Smooth muscle cell (in vitro differentiated cells): ENCODE results near the gene METTL16. TPM values are rescaled to one million over a fixed set of nuclear protein-coding genes. Genes with fewer than 3 reads are reported as not detected.
A peak's percentile ranks its signal among the peaks of the same experiment; 100 is the strongest.

Experiments used
- DNase-seq: peaks from one replicate; lab custom pipeline; 2025; ENCODE audit not compliant: unreplicated experiment; lab: John Stamatoyannopoulos, UW
- H2AFZ ChIP-seq: fragments of 200-600 bp; sonication (generic); 2 replicates; pipeline ENCODE4 v1.6.0; 2016; ENCODE audit warnings: antibody characterized with exemption, low read depth, mild to moderate bottlenecking
- H3F3A ChIP-seq: fragments of 200-600 bp; sonication (generic); 2 replicates; pipeline ENCODE4 v1.6.0; 2017; ENCODE audit warnings: antibody characterized with exemption, low read depth
- H3K27ac ChIP-seq: fragments of 200-600 bp; sonication (generic); 2 replicates; pipeline ENCODE4 v1.5.1; 2016; ENCODE audit warnings: low read depth, mild to moderate bottlenecking
- H3K27me3 ChIP-seq: fragments of 200-600 bp; sonication (generic); 2 replicates; pipeline ENCODE4 v1.6.1; 2016; ENCODE audit warnings: low read depth, mild to moderate bottlenecking
- H3K36me3 ChIP-seq: fragments of 200-600 bp; sonication (generic); 2 replicates; pipeline ENCODE4 v1.5.1; 2016; ENCODE audit warnings: low read depth
- H3K4me1 ChIP-seq: fragments of 200-600 bp; sonication (generic); 2 replicates; pipeline ENCODE4 v1.5.1; 2016; ENCODE audit warnings: low read depth
- H3K4me2 ChIP-seq: fragments of 200-600 bp; sonication (generic); 2 replicates; pipeline ENCODE4 v1.6.0; 2016; ENCODE audit warnings: mild to moderate bottlenecking
- H3K4me3 ChIP-seq: fragments of 200-600 bp; sonication (generic); 2 replicates; pipeline ENCODE4 v1.5.1; 2016; ENCODE audit warnings: mild to moderate bottlenecking
- H3K79me2 ChIP-seq: fragments of 200-600 bp; sonication (generic); 2 replicates; pipeline ENCODE4 v1.6.0; 2016; ENCODE audit warnings: low read depth, mild to moderate bottlenecking
- H3K9ac ChIP-seq: fragments of 200-600 bp; sonication (generic); 2 replicates; pipeline ENCODE4 v1.6.0; 2016; ENCODE audit warnings: low read depth
- H3K9me3 ChIP-seq: fragments of 200-600 bp; sonication (generic); replicated peaks from 2 replicates; pipeline ENCODE4 v1.5.1; 2016; ENCODE audit warnings: low read depth
- H4K20me1 ChIP-seq: fragments of 200-600 bp; sonication (generic); 2 replicates; pipeline ENCODE4 v1.6.0; 2016; ENCODE audit warnings: low read depth
- WGBS: methylation state at CpG from one replicate; pipeline ENCODE4 v1.1.7; 2016; ENCODE audit warnings: low lambda C conversion rate; 5-methylcytosine and 5-hydroxymethylcytosine counted together
- polyA plus RNA-seq: library from polyadenylated mRNA; unstranded; fragments of >200 nt; fragmentation: Nextera tagmentation; extraction: Ambion mirVana; gene quantifications from 2 replicates; pipeline ENCODE4 v1.2.1, GENCODE V29; 2016
- total RNA-seq: library from RNA; depleted of rRNA; stranded (reverse); fragments of >200 nt; gene quantifications from 2 replicates; pipeline ENCODE4 v1.2.3, GENCODE V29; 2014
- TF ChIP-seq, protein P1 (sequence below): fragments of 200-600 bp; sonication (generic); IDR thresholded peaks from 2 replicates; pipeline ENCODE4 v1.5.1; 2017; ENCODE audit warnings: borderline replicate concordance, mild to moderate bottlenecking, antibody characterized with exemption; ENCODE audit not compliant: insufficient read depth, poor library complexity, severe bottlenecking

Gene METTL16, protein sequence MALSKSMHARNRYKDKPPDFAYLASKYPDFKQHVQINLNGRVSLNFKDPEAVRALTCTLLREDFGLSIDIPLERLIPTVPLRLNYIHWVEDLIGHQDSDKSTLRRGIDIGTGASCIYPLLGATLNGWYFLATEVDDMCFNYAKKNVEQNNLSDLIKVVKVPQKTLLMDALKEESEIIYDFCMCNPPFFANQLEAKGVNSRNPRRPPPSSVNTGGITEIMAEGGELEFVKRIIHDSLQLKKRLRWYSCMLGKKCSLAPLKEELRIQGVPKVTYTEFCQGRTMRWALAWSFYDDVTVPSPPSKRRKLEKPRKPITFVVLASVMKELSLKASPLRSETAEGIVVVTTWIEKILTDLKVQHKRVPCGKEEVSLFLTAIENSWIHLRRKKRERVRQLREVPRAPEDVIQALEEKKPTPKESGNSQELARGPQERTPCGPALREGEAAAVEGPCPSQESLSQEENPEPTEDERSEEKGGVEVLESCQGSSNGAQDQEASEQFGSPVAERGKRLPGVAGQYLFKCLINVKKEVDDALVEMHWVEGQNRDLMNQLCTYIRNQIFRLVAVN
- total RNA-seq (27.4 and 56.6 TPM in 2 replicates), polyA plus RNA-seq (14.4 and 16.8 TPM in 2 replicates)

DNA sequence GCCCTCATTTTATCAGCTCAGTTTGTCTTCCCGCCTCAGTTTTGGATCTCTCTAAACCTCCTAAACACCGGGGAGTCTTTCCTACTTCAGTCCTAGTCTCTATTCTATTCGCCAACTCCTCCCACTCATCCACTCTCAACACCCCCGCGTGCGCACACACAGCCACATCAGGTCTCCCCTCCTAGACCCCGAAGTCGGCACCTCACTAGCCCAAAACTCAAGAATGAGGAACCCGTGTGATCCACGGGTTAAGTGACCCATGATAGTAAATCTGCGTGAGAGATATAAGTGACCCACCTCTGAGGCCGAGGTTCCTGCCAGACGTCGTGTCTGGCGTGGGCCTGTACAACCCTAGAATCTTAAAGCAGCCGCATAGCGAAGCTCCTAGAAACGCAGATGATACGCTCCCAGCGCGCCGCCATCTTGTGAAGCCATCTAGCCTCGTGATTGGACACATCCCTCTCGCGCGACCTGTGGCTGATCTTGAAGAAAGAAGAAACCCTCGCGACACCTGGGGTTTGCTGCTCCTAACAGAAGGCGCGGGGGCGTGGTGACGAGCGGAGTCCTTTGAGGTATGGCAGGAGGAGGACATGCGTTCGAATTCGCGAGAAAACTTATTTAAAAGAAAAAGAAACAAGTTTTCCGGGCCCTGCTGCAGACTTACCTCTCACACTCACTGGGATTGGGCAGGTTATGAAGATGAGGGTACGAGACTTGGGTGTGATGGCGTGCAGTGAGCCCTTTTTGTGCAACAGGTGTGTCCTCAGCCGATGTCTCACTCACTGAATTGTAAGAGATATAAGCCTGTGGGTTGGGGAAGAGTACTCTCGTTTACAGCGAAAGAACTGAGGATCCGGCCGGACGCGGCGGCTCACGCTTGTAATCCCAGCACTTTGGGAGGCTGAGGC, at the start of gene METTL16:
TSS of gene METTL16 (minus strand) at position 427 of the 908 bp plus-strand sequence. CDS start 9,557 bp downstream, outside the sequence.
- WGBS: 2% methylated on average over 49 of the region's 49 CpGs
- H3K4me1 ChIP-seq: peaks cover 8% of the 10 kb centered on the region
- peak within 1 kb of the TSS; percentile 93 for H2AFZ ChIP-seq
- H3K79me2 ChIP-seq: peaks cover 30% of the 10 kb centered on the region
- H3F3A ChIP-seq: peaks cover 14% of the 10 kb centered on the region
- no peaks in the 10 kb centered on the region for H4K20me1 ChIP-seq
- H3K4me2 ChIP-seq: peak within 1 kb of the TSS; percentile 92
- no peaks in the 10 kb centered on the region for H3K36me3 ChIP-seq
- H3K9ac ChIP-seq: peak within 1 kb of the TSS; percentile 96
- no peaks in the 10 kb centered on the region for H3K27me3 ChIP-seq
- peak; percentile 81 for DNase-seq
- H3K9me3 ChIP-seq: no peaks in the 10 kb centered on the region
- TF ChIP-seq, protein P1, sequence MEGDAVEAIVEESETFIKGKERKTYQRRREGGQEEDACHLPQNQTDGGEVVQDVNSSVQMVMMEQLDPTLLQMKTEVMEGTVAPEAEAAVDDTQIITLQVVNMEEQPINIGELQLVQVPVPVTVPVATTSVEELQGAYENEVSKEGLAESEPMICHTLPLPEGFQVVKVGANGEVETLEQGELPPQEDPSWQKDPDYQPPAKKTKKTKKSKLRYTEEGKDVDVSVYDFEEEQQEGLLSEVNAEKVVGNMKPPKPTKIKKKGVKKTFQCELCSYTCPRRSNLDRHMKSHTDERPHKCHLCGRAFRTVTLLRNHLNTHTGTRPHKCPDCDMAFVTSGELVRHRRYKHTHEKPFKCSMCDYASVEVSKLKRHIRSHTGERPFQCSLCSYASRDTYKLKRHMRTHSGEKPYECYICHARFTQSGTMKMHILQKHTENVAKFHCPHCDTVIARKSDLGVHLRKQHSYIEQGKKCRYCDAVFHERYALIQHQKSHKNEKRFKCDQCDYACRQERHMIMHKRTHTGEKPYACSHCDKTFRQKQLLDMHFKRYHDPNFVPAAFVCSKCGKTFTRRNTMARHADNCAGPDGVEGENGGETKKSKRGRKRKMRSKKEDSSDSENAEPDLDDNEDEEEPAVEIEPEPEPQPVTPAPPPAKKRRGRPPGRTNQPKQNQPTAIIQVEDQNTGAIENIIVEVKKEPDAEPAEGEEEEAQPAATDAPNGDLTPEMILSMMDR: no peak
- H3K4me3 ChIP-seq: peak within 1 kb of the TSS; percentile 67
- peak within 1 kb of the TSS; percentile 98 for H3K27ac ChIP-seq

DNA sequence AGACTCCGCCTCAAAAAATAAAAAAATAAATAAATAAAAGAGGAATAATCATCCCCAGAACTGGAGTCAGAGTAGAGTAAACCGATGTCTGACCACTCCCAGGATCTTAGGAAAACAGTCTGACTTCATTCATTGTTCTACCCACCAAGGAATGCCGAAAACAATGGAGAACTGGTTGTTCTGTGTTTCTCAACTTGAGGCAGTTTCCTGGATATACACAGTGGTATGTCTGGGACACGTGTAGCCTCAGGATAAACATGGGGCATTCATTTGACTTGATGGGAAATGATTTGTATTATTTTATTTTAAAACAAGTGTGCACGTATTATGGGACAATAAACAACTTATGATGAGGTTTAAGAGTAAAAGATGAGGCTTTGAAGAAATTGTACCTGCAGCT, 49.0 kb upstream of the METTL16 start:
- H3K9ac ChIP-seq: no peak overlapping the region
- TF ChIP-seq, protein P1: no peak
- H3K36me3 ChIP-seq: no peaks in the 10 kb centered on the region
- no peaks in the 10 kb centered on the region for H4K20me1 ChIP-seq
- H3K4me3 ChIP-seq: no peak overlapping the region
- no peaks in the 10 kb centered on the region for H3K27me3 ChIP-seq
- DNase-seq: no peak
- H3K9me3 ChIP-seq: no peaks in the 10 kb centered on the region
- no peak overlapping the region for H3K27ac ChIP-seq
- no peaks in the 10 kb centered on the region for H3F3A ChIP-seq
- no peak overlapping the region for H2AFZ ChIP-seq
- no peaks in the 10 kb centered on the region for H3K4me1 ChIP-seq
- no peaks in the 10 kb centered on the region for H3K79me2 ChIP-seq
- 95% methylated on average over 5 of the region's 5 CpGs for WGBS
- no peak overlapping the region for H3K4me2 ChIP-seq

DNA sequence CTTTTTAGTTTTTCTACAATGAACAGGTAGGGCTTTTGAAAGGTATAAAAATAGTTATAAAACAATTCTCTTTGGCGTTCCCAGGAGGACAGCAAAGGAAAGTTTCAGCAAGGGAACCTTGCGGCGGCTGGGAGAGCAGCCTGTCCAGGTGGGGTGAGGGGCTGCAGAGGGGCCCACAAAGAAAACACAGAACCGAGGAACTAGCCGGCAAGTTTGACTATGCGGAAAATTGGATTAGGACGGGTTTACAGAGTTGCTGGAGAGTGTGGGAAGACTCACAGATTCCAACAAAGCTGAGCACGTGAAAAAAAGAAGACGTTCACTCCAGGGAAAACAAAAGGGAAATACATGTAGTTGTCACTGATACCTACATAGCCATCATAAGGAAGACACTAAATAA, 40.2 kb upstream of the METTL16 start:
- H3K27me3 ChIP-seq: no peaks in the 10 kb centered on the region
- no peaks in the 10 kb centered on the region for H3K9me3 ChIP-seq
- no peaks in the 10 kb centered on the region for H3F3A ChIP-seq
- DNase-seq: no peak
- TF ChIP-seq, protein P1: no peak
- no peaks in the 10 kb centered on the region for H3K36me3 ChIP-seq
- no peak overlapping the region for H3K27ac ChIP-seq
- no peaks in the 10 kb centered on the region for H4K20me1 ChIP-seq
- H3K9ac ChIP-seq: no peak overlapping the region
- H3K4me2 ChIP-seq: no peak overlapping the region
- H3K79me2 ChIP-seq: no peaks in the 10 kb centered on the region
- WGBS: 57% methylated on average over 9 of the region's 9 CpGs
- H3K4me3 ChIP-seq: no peak overlapping the region
- H3K4me1 ChIP-seq: peaks cover 16% of the 10 kb centered on the region
- no peak overlapping the region for H2AFZ ChIP-seq
